ENCODE results near the gene RNF130. TPM values are rescaled to one million over a fixed set of nuclear protein-coding genes. Genes with fewer than 3 reads are reported as not detected.

RNF130 gene
- polyA plus RNA-seq, 1 donor from 2014 or later: 48.7 TPM

DNA sequence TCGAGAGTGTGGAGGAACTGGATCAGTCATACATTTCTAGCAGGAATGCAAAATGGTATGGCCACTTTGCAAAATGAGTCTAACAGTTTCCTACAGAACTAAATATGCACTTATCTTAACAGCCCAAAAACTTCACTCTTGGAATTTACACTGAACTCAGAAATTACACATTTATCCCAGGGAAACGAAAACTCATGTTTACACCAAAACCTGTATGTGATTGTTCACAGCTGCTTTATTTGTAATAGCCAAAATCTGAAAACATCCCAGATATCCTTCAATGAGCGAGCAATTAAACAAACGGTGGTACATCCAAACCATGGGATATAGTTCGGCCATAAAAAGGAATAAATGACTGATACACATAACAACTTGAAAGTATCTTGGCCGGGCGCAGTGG lies 62.0 kb downstream of the RNF130 start:
- peaks cover 10% of the 10 kb centered on the region for H3K36me3 ChIP-seq (ENCODE audit: insufficient read depth, low read length)
- TF ChIP-seq MXI1 (conservative IDR thresholded peaks at IDR 0.05; ENCODE audit: poor library complexity, severe bottlenecking): no peak
- no peak overlapping the region for H3K27ac ChIP-seq (ENCODE audit: low read length)
- no peak overlapping the region for H2AFZ ChIP-seq (ENCODE audit: low read depth, low read length)
- no peaks in the 10 kb centered on the region for H3K9me2 ChIP-seq (ENCODE audit: insufficient read depth, low read length)
- peaks cover 39% of the 10 kb centered on the region for H3K79me2 ChIP-seq (replicated peaks; ENCODE audit: insufficient read depth, low read length)
- no peaks in the 10 kb centered on the region for H4K20me1 ChIP-seq (ENCODE audit: insufficient read depth)
- no peak overlapping the region for H3K4me2 ChIP-seq (ENCODE audit: low read length)
- H3K9me3 ChIP-seq (ENCODE audit: low read length): no peaks in the 10 kb centered on the region
- H3K9ac ChIP-seq (ENCODE audit: low read length): no peak overlapping the region
- no peaks in the 10 kb centered on the region for H3F3A ChIP-seq (ENCODE audit: insufficient read depth, low read length, poor library complexity, severe bottlenecking)
- H3K27me3 ChIP-seq (ENCODE audit: insufficient read depth, low read depth, low read length): no peaks in the 10 kb centered on the region
- H3K4me3 ChIP-seq (ENCODE audit: low read length): no peak overlapping the region

DNA sequence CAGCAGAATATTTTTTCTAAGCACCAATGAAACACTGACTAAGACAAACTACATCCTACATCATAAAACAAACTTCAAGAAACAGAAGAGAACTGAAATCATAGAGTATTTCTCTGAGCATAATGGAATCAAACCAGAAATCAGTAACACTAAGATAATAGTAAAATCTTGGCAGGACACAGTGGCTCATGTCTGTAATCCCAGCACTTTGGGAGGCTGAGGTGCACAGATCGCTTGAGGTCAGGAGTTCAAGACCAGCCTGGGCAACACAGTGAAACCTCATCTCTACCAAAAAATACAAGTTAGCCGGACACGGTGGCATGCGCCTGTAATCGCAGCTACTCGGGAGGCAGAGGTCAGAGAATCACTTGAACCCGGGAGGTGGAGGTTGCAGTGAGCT lies 63.1 kb downstream of the RNF130 start:
- TF ChIP-seq POLR2AphosphoS5 (IDR thresholded peaks at IDR 0.05): no peak
- TF ChIP-seq, protein P1, sequence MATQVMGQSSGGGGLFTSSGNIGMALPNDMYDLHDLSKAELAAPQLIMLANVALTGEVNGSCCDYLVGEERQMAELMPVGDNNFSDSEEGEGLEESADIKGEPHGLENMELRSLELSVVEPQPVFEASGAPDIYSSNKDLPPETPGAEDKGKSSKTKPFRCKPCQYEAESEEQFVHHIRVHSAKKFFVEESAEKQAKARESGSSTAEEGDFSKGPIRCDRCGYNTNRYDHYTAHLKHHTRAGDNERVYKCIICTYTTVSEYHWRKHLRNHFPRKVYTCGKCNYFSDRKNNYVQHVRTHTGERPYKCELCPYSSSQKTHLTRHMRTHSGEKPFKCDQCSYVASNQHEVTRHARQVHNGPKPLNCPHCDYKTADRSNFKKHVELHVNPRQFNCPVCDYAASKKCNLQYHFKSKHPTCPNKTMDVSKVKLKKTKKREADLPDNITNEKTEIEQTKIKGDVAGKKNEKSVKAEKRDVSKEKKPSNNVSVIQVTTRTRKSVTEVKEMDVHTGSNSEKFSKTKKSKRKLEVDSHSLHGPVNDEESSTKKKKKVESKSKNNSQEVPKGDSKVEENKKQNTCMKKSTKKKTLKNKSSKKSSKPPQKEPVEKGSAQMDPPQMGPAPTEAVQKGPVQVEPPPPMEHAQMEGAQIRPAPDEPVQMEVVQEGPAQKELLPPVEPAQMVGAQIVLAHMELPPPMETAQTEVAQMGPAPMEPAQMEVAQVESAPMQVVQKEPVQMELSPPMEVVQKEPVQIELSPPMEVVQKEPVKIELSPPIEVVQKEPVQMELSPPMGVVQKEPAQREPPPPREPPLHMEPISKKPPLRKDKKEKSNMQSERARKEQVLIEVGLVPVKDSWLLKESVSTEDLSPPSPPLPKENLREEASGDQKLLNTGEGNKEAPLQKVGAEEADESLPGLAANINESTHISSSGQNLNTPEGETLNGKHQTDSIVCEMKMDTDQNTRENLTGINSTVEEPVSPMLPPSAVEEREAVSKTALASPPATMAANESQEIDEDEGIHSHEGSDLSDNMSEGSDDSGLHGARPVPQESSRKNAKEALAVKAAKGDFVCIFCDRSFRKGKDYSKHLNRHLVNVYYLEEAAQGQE (IDR thresholded peaks at IDR 0.05; ENCODE audit: borderline replicate concordance): no peak
- TF ChIP-seq SMC3 (conservative IDR thresholded peaks at IDR 0.05; ENCODE audit: poor library complexity): no peak
- no peak for TF ChIP-seq EP300 (conservative IDR thresholded peaks at IDR 0.05; ENCODE audit: poor library complexity, severe bottlenecking)
- TF ChIP-seq, protein P2, sequence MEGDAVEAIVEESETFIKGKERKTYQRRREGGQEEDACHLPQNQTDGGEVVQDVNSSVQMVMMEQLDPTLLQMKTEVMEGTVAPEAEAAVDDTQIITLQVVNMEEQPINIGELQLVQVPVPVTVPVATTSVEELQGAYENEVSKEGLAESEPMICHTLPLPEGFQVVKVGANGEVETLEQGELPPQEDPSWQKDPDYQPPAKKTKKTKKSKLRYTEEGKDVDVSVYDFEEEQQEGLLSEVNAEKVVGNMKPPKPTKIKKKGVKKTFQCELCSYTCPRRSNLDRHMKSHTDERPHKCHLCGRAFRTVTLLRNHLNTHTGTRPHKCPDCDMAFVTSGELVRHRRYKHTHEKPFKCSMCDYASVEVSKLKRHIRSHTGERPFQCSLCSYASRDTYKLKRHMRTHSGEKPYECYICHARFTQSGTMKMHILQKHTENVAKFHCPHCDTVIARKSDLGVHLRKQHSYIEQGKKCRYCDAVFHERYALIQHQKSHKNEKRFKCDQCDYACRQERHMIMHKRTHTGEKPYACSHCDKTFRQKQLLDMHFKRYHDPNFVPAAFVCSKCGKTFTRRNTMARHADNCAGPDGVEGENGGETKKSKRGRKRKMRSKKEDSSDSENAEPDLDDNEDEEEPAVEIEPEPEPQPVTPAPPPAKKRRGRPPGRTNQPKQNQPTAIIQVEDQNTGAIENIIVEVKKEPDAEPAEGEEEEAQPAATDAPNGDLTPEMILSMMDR (IDR thresholded peaks at IDR 0.05; ENCODE audit: poor library complexity, severe bottlenecking): no peak
- no peak for TF ChIP-seq TAF1 (IDR thresholded peaks at IDR 0.05; ENCODE audit: low read depth)
- no peak for TF ChIP-seq EZH2 (IDR thresholded peaks at IDR 0.05; ENCODE audit: borderline replicate concordance, insufficient read depth, low read length, poor library complexity, severe bottlenecking)
- no peaks in the 10 kb centered on the region for H3K9me3 ChIP-seq (ENCODE audit: low read length)

DNA sequence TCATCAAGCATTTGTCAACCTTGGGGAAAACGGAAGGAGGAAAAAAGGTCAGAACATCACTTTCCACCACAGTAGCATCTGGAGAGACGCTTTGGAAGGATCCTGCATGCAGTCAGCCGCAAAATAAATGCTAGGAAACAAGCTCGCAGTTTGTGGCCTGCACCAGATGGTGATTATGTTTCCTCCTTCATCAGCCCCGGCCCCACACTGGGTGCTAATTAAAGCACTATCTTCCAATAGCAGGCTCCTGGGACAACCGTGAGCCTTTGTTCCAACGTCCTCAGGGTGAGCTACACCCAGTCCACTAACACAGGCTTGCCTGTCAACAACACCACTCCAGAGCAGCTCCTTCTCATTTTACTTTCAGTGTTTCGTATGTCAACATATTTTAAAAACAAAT lies 64.0 kb downstream of the RNF130 start:
- H3K36me3 ChIP-seq (ENCODE audit: insufficient read depth, low read length): peaks cover 10% of the 10 kb centered on the region
- TF ChIP-seq TAF1 (IDR thresholded peaks at IDR 0.05; ENCODE audit: low read depth) (no peak), MXI1 (conservative IDR thresholded peaks at IDR 0.05; ENCODE audit: poor library complexity, severe bottlenecking) (no peak), RAD21 (conservative IDR thresholded peaks at IDR 0.05) (no peak), EP300 (conservative IDR thresholded peaks at IDR 0.05; ENCODE audit: poor library complexity, severe bottlenecking) (no peak), POLR2AphosphoS5 (IDR thresholded peaks at IDR 0.05) (no peak), EZH2 (IDR thresholded peaks at IDR 0.05; ENCODE audit: borderline replicate concordance, insufficient read depth, low read length, poor library complexity, severe bottlenecking) (no peak), SMC3 (conservative IDR thresholded peaks at IDR 0.05; ENCODE audit: poor library complexity) (no peak)
- TF ChIP-seq, protein P1 (IDR thresholded peaks at IDR 0.05; ENCODE audit: borderline replicate concordance): no peak
- TF ChIP-seq, protein P2 (IDR thresholded peaks at IDR 0.05; ENCODE audit: poor library complexity, severe bottlenecking): no peak
- no peak overlapping the region for H3K27ac ChIP-seq (ENCODE audit: low read length)
- H3K9ac ChIP-seq (ENCODE audit: low read length): no peak overlapping the region
- no peak overlapping the region for H3K4me3 ChIP-seq (ENCODE audit: low read length)
- H4K20me1 ChIP-seq (ENCODE audit: insufficient read depth): no peaks in the 10 kb centered on the region
- no peak overlapping the region for H2AFZ ChIP-seq (ENCODE audit: low read depth, low read length)
- peaks cover 49% of the 10 kb centered on the region for H3K79me2 ChIP-seq (replicated peaks; ENCODE audit: insufficient read depth, low read length)
- H3K4me2 ChIP-seq (ENCODE audit: low read length): no peak overlapping the region
- no peaks in the 10 kb centered on the region for H3K9me2 ChIP-seq (ENCODE audit: insufficient read depth, low read length)
- no peaks in the 10 kb centered on the region for H3F3A ChIP-seq (ENCODE audit: insufficient read depth, low read length, poor library complexity, severe bottlenecking)
- no peaks in the 10 kb centered on the region for H3K27me3 ChIP-seq (ENCODE audit: insufficient read depth, low read depth, low read length)
- H3K9me3 ChIP-seq (ENCODE audit: low read length): no peaks in the 10 kb centered on the region

More for the DNA sequence above, 63.1 kb downstream of the RNF130 start:
- Histone ChIP-seq H3K27ac (ENCODE audit: low read length) (no peak overlapping the region), H3K79me2 (replicated peaks; ENCODE audit: insufficient read depth, low read length) (peaks cover 47% of the 10 kb centered on the region), H4K20me1 (ENCODE audit: insufficient read depth) (no peaks in the 10 kb centered on the region), H3K4me3 (ENCODE audit: low read length) (no peak overlapping the region), H3K9ac (ENCODE audit: low read length) (no peak overlapping the region), H3K9me2 (ENCODE audit: insufficient read depth, low read length) (no peaks in the 10 kb centered on the region), H3K4me2 (ENCODE audit: low read length) (no peak overlapping the region), H3K36me3 (ENCODE audit: insufficient read depth, low read length) (peaks cover 10% of the 10 kb centered on the region), H3F3A (ENCODE audit: insufficient read depth, low read length, poor library complexity, severe bottlenecking) (no peaks in the 10 kb centered on the region), H3K27me3 (ENCODE audit: insufficient read depth, low read depth, low read length) (no peaks in the 10 kb centered on the region), H2AFZ (ENCODE audit: low read depth, low read length) (no peak overlapping the region)

Measured in neural cell (in vitro differentiated cells).